Measurements from ENCODE around the gene JARID2. TPM values are rescaled to one million over a fixed set of nuclear protein-coding genes. Genes with fewer than 3 reads are reported as not detected.

Gene JARID2
- total and polyA plus RNA-seq, 2 of the 13 experiments (the other 11 are each of a cell fraction or from before 2014, with no cell fraction given) = 7.5 to 10.3 TPM

GRCh38 chr6:15453186-15453585 is 207.3 kb downstream of the JARID2 start:
- DNase-seq (ENCODE audit: low spot score) (no peak), ATAC-seq (no peak), FAIRE-seq (no peak)
- H4K20me1 ChIP-seq (ENCODE audit: insufficient read depth, low read length) = no peaks in the 10 kb centered on the region
- no peak overlapping the region for H3K4me3 ChIP-seq (replicated peaks in 1 of 3; ENCODE audit: insufficient read depth in 1 of 3, low read depth in 2 of 3, low read length in 3 of 3)
- no peaks in the 10 kb centered on the region for H3K27me3 ChIP-seq (ENCODE audit: control insufficient read depth in 1 of 2, insufficient read depth in 2 of 2, low read length in 2 of 2)
- BruUV-seq (replicated peaks) = no TSS peak
- no peaks in the 10 kb centered on the region for H3K79me2 ChIP-seq (ENCODE audit: insufficient read depth, low read length)
- intact Hi-C loops (cut with micrococcal nuclease; ENCODE audit: unreplicated experiment) (no loop called here), in situ Hi-C loops (cut with HindIII; ENCODE audit: extremely low pct_ligation_motif_present, low pct_unique_long_range_greater_than_20kb) (no loop called here)
- POLR2A ChIA-PET = no interaction called here
- H3K9ac ChIP-seq (ENCODE audit: insufficient read depth, low read depth, low read length) = no peak overlapping the region
- peaks cover 6 to 20% of the 10 kb centered on the region in 2 experiments; a peak in 4 of 5 replicates for H3K36me3 ChIP-seq (replicated peaks in 1 of 2; ENCODE audit: control insufficient read depth in 1 of 2, insufficient read depth in 2 of 2, low read length in 2 of 2)
- WGBS (ENCODE audit: low lambda C conversion rate) = 99% methylated on average over 4 of the region's 4 CpGs
- CTCF ChIA-PET (ENCODE audit: low intra/inter-chr PET ratio, low total read pairs) = no interaction called here
- no peak overlapping the region for H3K4me2 ChIP-seq (ENCODE audit: low read depth, low read length)
- no peaks in the 10 kb centered on the region for H3K4me1 ChIP-seq (ENCODE audit: insufficient read depth, low read length)
- no peak overlapping the region for H2AFZ ChIP-seq (ENCODE audit: low read length)
- no peak overlapping the region for H3K27ac ChIP-seq (ENCODE audit: extremely low read length, insufficient read depth, low read length)
- H3K9me3 ChIP-seq (ENCODE audit: low read length) = no peaks in the 10 kb centered on the region
- TF ChIP-seq ZBTB42 (CRISPR knock-in tag; IDR thresholded peaks at IDR 0.05) (no peak), ZBTB10 (CRISPR knock-in tag; IDR thresholded peaks at IDR 0.05; ENCODE audit: borderline replicate concordance) (no peak), FOXP1 (IDR thresholded peaks at IDR 0.05) (no peak), FOXP1 (CRISPR knock-in tag; IDR thresholded peaks at IDR 0.05) (no peak), SMAD1 (CRISPR knock-in tag; IDR thresholded peaks at IDR 0.05; ENCODE audit: borderline replicate concordance, low read depth) (no peak), ZMYM3 (CRISPR knock-in tag; IDR thresholded peaks at IDR 0.05) (no peak), ZBTB1 (CRISPR knock-in tag; IDR thresholded peaks at IDR 0.05; ENCODE audit: borderline replicate concordance) (no peak), ZNF768 (CRISPR knock-in tag; IDR thresholded peaks at IDR 0.05) (no peak), ZNF614 (CRISPR knock-in tag; IDR thresholded peaks at IDR 0.05; ENCODE audit: borderline replicate concordance) (no peak), TEAD2 (CRISPR knock-in tag; IDR thresholded peaks at IDR 0.05) (no peak), ZNF562 (CRISPR knock-in tag; IDR thresholded peaks at IDR 0.05; ENCODE audit: borderline replicate concordance) (no peak), NFKB2 (CRISPR knock-in tag; IDR thresholded peaks at IDR 0.05; ENCODE audit: borderline replicate concordance) (no peak), CTCF (CRISPR knock-in tag; IDR thresholded peaks at IDR 0.05) (no peak), MBD4 (IDR thresholded peaks at IDR 0.05; ENCODE audit: borderline replicate concordance, low read length) (no peak), ZHX1 (CRISPR knock-in tag; IDR thresholded peaks at IDR 0.05; ENCODE audit: low read depth) (no peak), E2F1 (CRISPR knock-in tag; IDR thresholded peaks at IDR 0.05) (no peak), SRSF4 (IDR thresholded peaks at IDR 0.05; ENCODE audit: low read depth, low read length, poor library complexity, severe bottlenecking) (no peak)

All from HepG2 (cell line).